GM19324 (cell line): ENCODE results near the gene THOC6.

ENCODE experiments used
- ATAC-seq: cut with Tn5 transposase; IDR thresholded peaks from one replicate; pipeline ENCODE4 v1.9.1; 2021; ENCODE audit warnings: mild to moderate bottlenecking, moderate library complexity; ENCODE audit not compliant: unreplicated experiment, low FRiP score

Gene THOC6

GRCh38 chr16:2990891-2991290 lies 32.9 kb upstream of the THOC6 start:
- no peak for ATAC-seq

GRCh38 chr16:2991566-2992261 lies 32.1 kb upstream of the THOC6 start:
- ATAC-seq, result no peak

- no peak for ATAC-seq
These were observed 31.3 kb upstream of the THOC6 start for GRCh38 chr16:2992383-2993081.

- no peak for ATAC-seq
These were observed 27.5 kb upstream of the THOC6 start for GRCh38 chr16:2996298-2996697.

- ATAC-seq, result no peak
These were observed 23.9 kb upstream of the THOC6 start for GRCh38 chr16:2999929-3000328.

- no peak for ATAC-seq
These were observed 23.3 kb upstream of the THOC6 start for GRCh38 chr16:3000540-3000939.

GRCh38 chr16:3001316-3001715 lies 22.5 kb upstream of the THOC6 start:
- no peak for ATAC-seq

- ATAC-seq, result peak; percentile 94
These were observed 20.1 kb upstream of the THOC6 start for GRCh38 chr16:3003582-3004270.

- peak; percentile 17 for ATAC-seq
These were observed 19.5 kb upstream of the THOC6 start for GRCh38 chr16:3004319-3004718.

- ATAC-seq, result no peak
These were observed 19.0 kb upstream of the THOC6 start for GRCh38 chr16:3004781-3005284.

- ATAC-seq, result no peak
These were observed 16.5 kb upstream of the THOC6 start for GRCh38 chr16:3007059-3007956.

- no peak for ATAC-seq
These were observed 15.7 kb upstream of the THOC6 start for GRCh38 chr16:3007957-3008689.

- no peak for ATAC-seq
These were observed 15.2 kb upstream of the THOC6 start for GRCh38 chr16:3008690-3009037.

- no peak for ATAC-seq
These were observed 14.1 kb upstream of the THOC6 start for GRCh38 chr16:3009568-3010390.

- ATAC-seq, result no peak
These were observed 13.3 kb upstream of the THOC6 start for GRCh38 chr16:3010510-3010909.

- ATAC-seq, result no peak
These were observed 11.6 kb upstream of the THOC6 start for GRCh38 chr16:3012246-3012645.

GRCh38 chr16:3012828-3013420 lies 10.9 kb upstream of the THOC6 start, which contains the start of gene CLDN9:
TSS of gene CLDN9 (plus strand) at chr16:3012923. CDS start at chr16:3013363, 440 bp downstream.
- ATAC-seq, result no peak

GRCh38 chr16:3013491-3013951 lies 10.3 kb upstream of the THOC6 start:
- no peak for ATAC-seq
